SU-DHL-6 (cell line): ENCODE results near the gene TIGD1.
A peak's percentile ranks its signal among the peaks of the same experiment; 100 is the strongest.

Experiments used
- EZH2phosphoT487 ChIP-seq: fragments of 200-600 bp; sonication (generic), shearing (Covaris generic); conservative IDR thresholded peaks from 2 replicates; pipeline ENCODE4 v1.6.1; 2018; ENCODE audit warnings: mild to moderate bottlenecking, antibody characterized with exemption, low read length, moderate library complexity, mixed read lengths
- TF ChIP-seq, protein P1 (sequence below): fragments of 200-600 bp; sonication (generic); IDR thresholded peaks from one replicate; pipeline ENCODE4 v1.5.1; 2017; ENCODE audit warnings: antibody characterized with exemption, mild to moderate bottlenecking, low read length, moderate library complexity; ENCODE audit not compliant: insufficient read depth, poor library complexity, severe bottlenecking

DNA sequence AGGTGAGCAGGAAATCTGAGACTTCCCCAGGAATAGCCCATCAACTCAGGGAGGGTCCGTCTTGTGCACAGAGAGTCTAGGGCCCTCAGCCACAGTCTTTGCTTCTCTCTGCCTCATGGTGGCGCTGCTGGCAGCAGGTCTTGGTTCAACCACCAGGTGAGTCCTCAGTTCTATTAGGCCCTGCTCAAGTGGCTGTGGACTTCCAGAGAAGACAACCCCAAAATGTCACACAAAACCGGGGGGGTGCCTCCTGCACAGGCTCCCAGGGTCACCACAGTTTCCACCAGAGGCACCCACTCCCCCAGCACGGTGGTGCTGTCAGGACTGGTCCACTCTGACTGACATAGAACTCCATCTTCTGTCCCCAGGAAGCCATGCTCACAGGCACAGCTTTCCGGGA, 13.3 kb downstream of the TIGD1 start:
- TF ChIP-seq, protein P1, sequence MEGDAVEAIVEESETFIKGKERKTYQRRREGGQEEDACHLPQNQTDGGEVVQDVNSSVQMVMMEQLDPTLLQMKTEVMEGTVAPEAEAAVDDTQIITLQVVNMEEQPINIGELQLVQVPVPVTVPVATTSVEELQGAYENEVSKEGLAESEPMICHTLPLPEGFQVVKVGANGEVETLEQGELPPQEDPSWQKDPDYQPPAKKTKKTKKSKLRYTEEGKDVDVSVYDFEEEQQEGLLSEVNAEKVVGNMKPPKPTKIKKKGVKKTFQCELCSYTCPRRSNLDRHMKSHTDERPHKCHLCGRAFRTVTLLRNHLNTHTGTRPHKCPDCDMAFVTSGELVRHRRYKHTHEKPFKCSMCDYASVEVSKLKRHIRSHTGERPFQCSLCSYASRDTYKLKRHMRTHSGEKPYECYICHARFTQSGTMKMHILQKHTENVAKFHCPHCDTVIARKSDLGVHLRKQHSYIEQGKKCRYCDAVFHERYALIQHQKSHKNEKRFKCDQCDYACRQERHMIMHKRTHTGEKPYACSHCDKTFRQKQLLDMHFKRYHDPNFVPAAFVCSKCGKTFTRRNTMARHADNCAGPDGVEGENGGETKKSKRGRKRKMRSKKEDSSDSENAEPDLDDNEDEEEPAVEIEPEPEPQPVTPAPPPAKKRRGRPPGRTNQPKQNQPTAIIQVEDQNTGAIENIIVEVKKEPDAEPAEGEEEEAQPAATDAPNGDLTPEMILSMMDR, result peak; percentile 36
- TF ChIP-seq EZH2phosphoT487, result no peak
